ENCODE results near the gene RNU6-1.

The RNU6-1 gene

DNA sequence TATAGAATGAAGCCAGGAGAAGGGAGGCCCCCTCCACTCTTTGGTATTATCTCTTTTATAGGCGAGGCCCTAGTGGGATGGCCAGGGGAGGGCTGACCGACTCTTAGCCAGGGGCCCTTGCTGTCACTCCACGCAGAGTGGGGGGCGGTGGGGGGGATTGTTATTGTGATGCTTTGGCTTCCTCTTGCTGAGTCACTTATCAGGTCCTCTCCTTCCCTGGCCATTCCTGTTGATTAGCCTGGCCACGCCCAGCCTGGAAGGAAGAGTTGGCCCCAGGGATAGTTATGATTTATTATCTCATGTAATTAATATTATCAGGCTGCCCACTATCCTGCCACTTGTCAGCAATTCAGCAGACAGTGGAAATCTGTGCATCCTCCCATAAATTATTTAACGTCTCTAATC is 40.0 kb downstream of the RNU6-1 start:
- no peak for DNase-seq

DNA sequence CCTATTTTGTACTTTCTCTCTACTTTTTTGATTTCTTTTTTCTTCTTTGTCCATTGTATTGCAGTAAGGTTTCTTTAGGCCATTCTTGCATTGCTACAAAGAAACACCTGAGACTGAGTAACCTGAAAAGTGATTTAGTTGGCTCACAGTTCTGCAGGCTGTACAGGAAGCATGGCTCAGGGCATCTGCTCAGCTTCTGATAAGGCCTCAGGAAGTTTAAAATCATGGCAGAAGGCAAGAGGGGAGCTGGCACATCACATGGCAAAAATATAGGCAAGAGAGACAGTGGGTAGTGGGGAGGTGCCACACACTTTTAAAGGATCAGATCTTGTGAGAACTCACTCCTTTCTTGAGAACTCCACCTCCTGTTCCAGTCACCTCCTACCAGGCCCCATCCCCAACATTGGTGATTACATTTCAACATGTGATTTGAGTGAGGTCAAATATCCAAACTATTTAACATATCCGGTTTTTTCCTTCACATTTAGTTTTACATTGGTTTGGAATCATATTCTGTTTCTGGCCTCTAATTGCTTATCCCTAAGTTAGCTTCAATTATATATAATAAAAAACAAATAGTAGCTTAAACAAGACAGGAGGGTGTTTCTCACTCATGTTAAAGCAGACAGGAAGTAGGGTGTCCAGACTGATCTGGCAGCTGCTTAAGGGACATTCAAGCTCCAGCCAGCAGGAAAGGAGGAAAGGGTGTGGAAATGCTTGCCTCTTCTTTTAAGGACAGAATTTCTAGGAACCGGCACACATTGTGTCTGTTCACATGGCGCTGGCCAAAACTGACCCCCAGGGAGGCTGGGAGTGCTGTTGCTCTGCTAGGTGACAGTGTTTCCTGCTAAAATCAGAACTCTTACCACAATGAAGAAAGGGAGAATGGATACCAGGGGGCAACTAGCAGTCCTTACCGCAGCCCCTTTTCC is 43.4 kb downstream of the RNU6-1 start:
- DNase-seq = no peak

DNA sequence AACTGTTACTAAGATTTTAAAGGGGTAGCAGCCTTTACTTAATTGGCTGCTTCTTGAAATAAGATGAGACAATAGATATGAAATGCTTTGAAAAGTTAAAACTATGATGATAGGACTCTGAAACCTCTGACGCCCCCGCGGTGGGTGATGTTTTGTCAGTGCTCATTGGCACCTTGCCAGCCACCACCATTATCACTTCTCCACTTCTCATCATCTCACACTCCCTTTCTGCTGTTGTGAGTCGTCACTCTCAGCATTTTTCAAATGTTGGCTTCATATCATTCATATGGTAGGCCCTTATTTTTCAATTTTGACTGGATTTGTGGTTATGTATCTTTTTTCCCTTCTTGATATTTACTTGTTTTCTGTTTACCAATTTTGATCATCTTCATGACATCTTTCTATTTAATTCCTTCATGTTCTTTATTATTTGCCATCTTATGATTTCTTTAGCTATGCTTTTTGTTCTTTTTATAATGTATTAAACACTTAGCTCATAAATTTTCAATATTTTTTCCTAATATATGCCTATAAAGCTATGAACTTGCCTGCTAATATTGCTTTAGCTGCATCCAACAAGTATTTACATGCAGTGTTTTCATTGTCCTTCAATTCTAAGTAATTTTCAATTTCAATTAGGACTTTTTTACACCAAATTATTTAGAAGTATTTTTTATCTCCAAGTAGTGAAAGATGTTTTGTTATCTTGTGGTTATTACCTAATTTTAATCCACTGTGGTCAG is 44.8 kb downstream of the RNU6-1 start:
- DNase-seq = no peak

DNA sequence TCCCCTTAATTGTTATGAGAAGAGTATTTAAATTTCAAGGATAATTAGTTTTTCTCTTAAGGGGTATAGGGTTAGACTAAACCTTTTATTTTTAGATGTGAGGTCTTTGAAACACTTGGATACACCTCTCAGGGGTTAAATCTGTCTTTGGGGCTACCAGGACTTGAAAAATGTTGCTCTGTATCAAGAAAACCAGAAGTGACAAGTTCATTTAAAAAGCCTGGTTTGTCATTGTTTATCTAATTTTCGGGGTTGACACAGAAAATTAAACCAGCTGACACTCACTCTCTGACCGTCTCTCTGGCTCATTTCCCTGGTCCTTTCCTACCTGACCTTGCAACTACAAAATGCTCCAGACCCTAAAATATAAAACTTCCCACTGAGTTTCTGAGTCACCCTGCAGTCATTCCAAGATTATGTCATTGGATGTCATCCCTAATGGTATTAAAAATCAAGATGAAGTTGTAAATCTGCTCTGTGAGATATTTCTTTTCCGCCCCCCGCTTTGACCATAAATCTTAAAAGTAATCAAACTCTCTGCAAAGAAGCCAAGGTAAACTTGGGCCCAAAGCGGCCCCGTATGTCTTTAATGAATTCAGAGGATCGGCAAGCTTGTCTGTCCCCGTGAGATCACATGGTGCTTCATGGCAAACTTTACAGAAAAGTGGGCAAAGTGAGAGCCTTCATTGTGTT is 47.4 kb downstream of the RNU6-1 start:
- DNase-seq = no peak

DNA sequence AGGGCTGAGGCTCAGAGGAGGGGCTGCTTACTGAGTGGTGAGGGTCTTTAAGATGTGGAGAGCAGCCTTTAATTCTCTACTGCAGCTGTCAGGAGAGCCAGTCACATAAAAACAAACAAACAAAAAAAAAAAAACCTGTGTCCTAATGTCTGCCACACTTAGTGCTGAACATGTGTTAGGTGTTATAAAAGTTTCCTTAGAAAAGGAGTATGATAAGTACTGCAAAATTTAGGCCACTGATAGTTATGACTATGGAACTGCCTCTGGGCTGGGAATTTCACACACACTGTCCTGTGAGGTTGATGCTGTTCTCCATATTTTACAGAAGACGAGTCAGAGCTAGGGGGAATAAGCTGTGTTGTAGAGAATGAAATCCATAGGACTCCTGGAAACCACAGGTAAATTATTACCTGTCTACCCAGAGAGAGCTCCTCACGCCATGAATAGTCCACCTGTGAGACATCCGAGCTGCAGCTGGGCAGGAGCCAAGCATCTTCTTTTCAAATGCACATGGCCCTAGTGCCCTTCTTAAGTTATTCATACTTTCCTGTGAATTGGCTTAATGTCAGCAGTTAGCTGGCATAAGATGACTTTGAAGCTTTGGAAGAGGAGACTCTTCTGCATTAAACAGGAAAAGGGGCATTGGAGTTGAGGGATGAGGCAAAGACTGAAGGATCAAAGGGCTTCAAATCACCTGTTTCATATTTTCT is 49.1 kb downstream of the RNU6-1 start:
- no peak for DNase-seq
